Transverse colon (tissue), 3 donors: Measurements from ENCODE around the gene ANKH.

Experiments
- CTCF ChIP-seq, 5 experiments: fragments of 200-600 bp in 3 of 5; fragments of 450-650 bp in 2 of 5; sonication (generic) in 3 of 5; IDR thresholded peaks; 1 replicate in 2 of 5; 2 replicates in 3 of 5; pipeline ENCODE4 v1.5.1; 2016 to 2017; ENCODE audit warnings: antibody characterized with exemption in 5 of 5, inconsistent platforms in 3 of 5, mild to moderate bottlenecking in 2 of 5, moderate library complexity in 1 of 5
- EP300 ChIP-seq: sonication (generic); formaldehyde crosslinking; IDR thresholded peaks from one replicate; pipeline ENCODE4 v1.6.1; 2017; ENCODE audit warnings: antibody characterized with exemption, low read depth
- POLR2A ChIP-seq: fragments of 450-650 bp; IDR thresholded peaks from one replicate; pipeline ENCODE4 v1.6.1; 2016; ENCODE audit warnings: antibody characterized with exemption, mild to moderate bottlenecking, moderate library complexity

GRCh38 chr5:14672082-14672481, 199.5 kb downstream of the ANKH start:
- TF ChIP-seq CTCF (IDR thresholded peaks at IDR 0.05) (no peak), EP300 (no peak), POLR2A (no peak)
